ENCODE results near the gene NEURL4.

- TF ChIP-seq EZH2 (IDR thresholded peaks at IDR 0.05; ENCODE audit: low read length, unreplicated experiment) (no peak), CTCF (conservative IDR thresholded peaks at IDR 0.05; ENCODE audit: low read depth, low read length) (no peak), EZH2phosphoT487 (IDR thresholded peaks at IDR 0.05; ENCODE audit: borderline replicate concordance, low read length) (no peak)
These were observed 40.7 kb upstream of the NEURL4 start for GRCh38 chr17:7369825-7370224.
